ENCODE measurements around the gene SNRPB2.
A peak's percentile ranks its signal among the peaks of the same experiment; 100 is the strongest.

Gene SNRPB2

DNA sequence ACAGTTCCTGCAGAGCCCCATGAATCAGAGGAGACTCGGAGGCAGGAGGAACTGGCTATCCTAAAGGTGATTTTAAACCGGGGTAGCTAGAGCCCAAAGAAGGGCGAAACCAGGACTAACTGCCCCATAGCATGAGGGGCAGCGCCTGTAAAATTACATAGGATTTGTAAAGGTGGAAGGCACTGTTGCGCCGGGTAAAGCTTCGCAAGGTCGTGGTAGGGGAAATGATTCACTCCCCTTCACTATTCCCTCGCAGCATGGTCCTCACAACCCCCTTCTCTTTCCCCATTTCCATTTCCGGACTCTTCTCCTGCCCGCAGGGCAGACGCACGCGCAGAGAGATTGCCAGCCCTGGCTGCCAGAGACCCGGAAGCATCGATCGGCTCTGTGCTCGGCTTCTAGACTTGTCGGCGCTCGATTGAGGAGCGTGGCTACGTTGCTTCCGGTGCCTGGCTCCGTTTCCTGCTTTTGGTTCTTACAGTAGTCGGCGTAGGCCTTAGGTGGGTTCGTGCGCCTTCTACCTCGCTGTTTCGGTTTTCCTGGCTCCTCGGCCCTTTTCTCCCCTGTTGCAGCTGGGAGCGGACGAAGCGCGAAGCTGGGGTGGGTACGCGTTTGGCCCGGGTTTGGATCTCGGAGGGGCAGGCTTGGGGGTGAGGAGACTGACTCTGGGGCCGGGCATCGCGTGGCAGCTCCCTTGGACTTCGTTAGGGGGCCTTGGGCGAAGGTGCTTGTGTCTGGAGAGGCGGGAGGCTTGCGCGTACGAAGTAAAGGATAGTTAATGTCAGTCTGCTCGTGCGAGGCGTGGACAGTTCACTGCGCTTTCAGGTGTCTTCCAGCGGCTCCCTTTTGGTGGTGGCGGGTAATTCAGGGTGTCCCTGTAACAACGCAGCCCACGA is at the start of gene SNRPB2:
Gene SNRPB2 (plus strand): TSS at position 462 of the 896 bp plus-strand sequence. CDS start 1,677 bp downstream, outside the sequence.
- DNase-seq: peak; percentile 93

DNA sequence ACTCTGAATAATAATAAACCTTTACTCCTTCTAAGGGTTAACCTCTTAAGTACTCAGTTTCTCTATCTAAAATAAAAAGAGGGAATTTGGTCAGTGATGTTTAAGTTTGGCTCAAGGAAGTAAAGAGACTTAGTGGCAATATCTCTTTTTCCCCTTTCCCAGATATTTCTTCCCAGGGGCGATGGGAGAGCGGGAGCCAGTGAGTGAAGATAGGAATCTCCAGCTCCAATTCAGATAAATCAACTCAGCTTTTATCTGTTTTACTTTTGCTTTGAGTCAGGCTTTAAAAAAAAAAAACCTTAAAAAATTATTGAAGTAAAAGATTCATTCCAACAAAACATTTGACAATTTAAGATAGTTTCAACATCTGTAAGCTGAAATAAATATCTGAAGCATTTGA is 45.4 kb upstream of the SNRPB2 start:
- DNase-seq: no peak

DNA sequence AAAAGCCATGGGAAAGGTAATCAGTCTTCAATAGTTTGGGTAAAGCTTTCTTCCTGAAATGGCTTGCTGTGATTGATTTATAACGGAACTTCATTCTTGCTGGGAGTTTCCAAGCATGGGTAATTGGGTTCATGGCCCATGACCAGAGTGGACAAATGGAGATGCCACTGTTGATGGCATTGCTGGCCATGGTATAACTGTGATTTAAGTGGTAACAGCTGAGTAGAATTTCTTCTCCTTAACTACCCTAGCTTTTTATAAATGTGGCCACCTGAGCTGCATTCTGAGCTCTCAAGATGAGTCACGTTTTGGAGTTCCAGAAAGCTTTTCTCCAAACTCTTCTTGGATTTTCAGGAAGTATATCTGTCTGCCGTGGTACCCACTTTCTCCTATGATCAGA is 39.9 kb upstream of the SNRPB2 start:
- DNase-seq: no peak

DNA sequence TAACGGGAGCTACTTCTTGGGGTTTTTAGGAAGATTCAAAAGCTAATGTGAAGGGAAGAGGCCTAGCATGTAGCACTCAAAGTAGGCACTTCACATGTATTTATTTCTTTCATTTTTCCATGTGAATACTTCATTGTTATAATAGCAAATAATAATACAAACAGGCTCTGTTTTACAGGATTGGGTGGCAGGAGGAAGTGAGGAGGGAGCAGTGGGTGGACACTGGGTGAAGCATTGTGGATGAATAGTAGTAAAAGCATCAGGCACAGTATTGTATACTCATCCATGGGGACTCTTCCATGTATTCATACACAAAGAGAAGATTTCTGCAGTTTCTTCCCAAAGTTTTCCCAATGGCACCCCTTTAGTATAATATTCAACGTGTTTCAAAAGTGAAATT is 38.4 kb upstream of the SNRPB2 start:
- DNase-seq: no peak

DNA sequence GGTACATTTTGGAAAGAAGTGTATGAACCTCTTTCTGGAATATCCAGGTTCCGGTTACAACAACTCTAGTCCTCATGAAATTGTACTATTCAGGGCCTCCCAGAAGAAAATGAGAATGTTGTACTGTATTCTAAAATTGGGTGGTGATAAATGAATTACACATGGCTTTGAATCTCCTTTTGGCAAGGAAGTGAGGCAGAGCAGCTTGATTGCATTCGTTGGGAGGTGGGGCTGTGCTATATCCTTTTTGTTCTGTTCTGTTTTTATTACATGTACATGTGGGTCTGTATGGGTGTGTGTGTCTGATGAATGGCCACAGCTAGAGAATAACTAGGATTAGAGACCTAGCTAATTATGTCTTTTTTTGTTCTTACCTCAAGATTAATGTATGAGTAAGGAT is 37.8 kb upstream of the SNRPB2 start:
- DNase-seq: no peak

DNA sequence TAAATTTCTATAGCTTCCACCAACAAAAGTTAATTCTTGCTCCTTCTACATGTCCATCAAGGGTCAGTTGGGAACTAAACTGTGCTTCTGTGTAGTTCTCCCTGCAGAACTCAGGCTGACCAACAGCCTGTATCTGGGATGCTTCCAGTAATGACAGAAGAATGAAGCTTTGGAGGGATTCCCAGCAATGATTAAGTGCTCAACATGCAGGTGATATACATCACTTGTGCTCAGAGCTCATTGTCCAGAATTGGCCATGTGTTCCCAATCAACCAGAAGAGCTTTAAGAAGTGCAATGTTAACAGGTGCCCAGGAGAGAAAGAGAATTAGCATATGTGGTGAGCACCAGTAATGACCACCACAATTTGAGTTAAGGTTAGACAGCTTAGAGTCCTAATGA is 37.4 kb upstream of the SNRPB2 start:
- DNase-seq: no peak

DNA sequence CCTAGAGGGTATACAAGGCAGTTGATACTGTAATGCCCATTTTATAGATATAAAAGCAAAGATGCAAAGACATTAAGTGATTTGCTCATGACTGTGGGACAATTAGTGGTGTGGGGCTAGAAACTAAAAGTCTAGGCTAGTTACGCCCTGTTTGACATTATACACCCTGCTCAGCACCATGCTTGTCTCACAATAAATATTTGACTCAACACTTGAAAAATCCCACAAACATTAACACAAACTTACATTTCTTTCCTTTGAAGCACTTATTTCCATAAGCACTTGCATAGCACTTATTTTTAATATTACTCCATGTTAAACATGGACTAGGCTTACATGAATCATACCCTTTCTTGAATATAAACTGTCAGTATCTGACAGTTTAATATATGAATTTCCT is 36.5 kb upstream of the SNRPB2 start:
- no peak for DNase-seq

DNA sequence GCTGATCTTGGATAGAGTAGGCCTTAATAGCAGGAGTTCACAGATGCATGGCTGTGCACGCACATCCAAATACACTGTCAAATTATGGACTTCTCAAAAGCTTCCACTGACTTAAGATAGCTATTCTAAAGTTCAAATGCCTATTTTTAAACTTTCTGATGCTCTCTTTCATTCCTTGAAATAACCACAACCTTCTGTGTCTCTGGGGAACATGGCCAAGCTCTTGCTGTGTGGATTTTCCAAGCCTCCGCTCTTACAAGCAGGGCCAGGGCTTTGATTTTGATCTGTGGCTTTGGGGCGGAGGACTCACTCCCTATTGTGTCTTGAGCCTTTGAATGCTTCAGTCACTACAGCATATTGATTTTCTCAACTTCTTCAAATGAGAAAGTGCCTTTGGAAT is 35.7 kb upstream of the SNRPB2 start:
- no peak for DNase-seq

DNA sequence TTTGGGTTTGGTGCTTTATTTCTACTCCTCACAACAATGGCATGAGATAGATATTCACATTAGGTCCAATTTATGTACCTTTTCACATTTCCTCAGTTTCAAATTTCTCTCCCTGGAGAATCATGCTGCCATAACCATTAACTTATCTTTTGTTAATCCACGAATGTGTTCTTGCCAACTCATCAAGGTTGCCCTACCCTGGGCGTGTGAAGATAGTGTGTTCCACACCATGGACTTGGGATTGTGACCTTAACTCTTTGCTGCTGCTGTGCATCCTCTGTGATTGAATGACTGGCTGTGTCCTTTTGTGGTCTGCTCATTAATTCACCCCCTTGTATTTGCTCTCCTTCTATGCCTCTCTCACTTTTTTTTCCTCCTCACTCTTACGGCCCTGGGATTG is 34.2 kb upstream of the SNRPB2 start:
- no peak for DNase-seq

DNA sequence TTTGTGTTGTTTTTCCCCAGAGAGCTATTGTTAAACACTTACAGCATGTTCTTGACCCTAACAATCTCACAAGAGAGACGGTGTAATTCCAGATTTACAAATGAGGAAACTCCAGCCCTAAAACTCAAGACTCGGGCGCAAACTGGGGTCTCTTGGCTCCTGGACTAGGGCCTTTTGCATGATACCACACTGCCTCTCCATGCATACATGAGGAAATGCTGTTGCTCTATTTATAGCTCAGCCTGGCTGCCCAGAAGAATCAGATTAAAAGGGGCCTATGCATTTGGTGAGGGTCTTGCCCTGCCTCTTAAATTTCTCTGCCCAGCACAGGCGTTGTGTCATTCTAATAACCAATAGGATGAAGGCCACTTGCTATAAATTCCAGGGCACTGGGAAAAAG is 30.5 kb upstream of the SNRPB2 start:
- no peak for DNase-seq

DNA sequence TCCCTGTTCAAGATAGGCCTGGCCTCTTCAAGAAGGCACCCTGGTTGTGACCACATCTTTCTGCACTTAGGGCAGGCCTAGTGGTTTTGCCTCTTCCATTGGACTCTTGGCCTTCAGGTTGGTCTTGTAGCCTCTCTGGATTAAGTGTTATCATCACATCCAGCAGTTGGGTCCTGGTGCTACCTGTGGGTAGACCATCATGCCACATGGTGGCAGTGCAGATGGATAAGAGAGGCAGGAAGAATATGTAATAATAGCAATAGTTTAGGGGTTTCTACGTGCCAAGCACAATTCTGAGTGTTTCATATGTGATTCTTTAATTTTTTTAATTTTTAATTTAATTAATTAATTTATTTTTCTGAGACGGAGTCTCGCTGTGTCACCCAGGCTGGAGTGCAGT is 28.5 kb upstream of the SNRPB2 start:
- no peak for DNase-seq

DNA sequence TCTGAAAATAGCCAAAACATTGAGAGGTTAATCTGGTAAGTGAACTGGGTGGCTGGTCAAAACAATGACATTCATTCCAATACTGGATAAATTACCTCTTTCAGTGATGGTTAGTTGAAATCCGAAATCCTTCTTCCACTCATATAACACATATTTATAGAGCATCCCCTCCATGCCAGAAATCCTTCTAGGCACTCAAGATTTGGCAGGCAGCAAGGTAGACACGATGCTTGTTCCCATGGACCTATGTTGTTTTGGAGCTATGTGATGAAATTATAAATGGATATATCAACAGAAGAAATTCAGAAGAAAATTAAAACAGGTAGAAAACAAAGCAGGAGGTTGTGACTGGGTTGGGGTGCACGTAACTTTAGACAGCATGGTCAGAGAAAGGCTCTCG is 26.3 kb upstream of the SNRPB2 start:
- no peak for DNase-seq

DNA sequence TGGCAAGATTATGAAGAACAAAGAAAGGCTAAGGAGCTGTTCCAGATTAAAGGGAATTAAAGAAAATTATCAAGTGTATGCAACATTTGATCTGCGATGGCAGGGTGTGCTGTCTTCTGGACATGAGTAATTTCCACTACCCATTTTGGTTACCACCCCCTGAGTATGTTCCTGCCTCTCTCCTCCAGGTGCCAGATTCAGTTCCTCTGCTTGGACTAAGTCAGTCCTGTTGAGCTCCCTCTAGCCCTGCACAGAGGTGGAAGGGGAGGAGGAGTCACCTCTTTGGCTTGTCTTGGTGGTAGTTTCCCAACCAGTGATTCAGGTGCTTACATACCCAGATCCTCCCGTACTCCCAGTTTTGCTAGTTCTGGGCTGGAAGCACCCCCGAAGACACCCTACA is 22.2 kb upstream of the SNRPB2 start:
- DNase-seq: no peak

DNA sequence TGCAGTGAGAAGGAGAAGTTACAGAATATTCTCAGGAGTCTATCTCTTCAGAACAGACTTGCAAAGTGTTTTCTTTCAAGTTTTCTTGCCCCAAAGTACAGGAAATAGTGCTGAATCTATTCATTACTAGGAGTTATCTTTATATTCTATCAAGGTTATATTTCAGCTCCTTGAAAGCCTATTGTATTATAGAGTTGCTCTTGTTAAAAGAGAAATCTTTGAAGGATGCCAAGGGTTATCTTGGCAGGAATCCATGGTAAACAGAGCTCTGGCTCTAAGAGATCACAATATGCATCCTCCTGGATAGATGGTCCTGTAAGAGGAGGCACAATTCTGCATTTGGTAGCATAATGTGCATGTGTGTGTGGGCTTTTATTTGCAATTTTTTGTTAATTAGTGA is 21.2 kb upstream of the SNRPB2 start:
- no peak for DNase-seq

DNA sequence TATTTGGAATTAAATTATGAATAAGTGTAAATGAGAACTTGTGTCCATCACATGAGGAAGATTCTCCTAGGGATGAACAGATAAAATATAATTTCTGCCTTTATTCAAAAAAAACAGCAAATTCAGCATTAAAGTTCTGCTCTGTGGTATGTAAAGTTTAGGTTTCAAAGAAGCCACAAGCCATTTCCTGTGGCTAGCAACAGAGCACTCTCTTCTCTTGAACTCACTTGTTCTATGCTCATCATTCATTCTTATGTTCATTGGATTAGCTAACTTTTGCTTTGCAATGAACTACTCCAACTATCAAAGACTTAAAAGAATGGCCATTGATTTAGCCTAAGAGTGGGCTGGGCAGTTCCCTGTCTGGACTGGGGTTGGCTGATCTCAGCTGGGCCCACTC is 20.8 kb upstream of the SNRPB2 start:
- DNase-seq: no peak

DNA sequence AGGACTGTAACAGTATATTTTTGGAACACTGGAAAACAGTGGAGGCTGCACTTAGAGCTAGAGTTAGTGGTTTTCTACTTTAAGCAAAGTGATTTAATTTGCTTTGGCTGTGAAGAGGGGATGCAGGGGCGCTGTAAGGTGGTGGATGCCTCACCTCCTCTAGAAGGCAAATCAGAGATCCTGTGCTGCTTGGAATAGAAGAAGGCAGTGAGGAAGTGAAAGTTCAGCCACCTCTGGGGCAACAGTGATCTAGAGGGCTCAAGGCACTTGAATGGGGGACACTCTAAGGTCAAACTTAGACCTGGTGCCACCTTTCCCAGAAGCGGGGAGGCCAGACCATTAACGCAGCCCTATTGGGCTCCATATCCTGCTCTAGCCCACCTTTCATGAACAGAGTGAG is 19.0 kb upstream of the SNRPB2 start:
- no peak for DNase-seq

DNA sequence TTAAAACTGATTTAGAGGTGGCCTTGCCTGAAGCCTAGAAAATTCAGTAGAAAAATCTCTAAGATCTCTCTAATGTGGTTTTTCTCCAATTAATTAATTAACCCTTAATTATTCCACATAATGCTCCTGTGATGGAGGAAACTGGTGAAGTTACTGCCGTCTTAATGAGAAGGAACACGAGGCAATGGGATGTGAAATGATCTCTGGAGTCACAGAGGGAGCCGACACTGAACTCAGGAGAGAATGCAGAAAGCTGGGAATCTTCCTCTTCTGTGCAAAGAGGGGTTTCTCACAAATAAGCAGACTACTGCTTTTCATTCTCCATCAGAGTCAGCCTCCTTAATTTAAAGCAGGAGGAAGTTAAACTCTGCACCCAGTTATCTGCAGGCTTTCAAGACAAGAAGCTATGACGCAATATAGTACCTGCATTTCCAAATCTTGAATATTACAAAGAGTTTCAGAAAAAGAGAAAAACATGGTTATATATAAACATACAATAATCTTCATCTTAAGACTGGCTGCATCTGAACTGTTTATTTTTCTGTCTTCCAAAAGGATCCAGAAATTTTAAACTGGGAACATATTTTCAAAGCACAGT is 18.1 kb upstream of the SNRPB2 start:
- no peak for DNase-seq

DNA sequence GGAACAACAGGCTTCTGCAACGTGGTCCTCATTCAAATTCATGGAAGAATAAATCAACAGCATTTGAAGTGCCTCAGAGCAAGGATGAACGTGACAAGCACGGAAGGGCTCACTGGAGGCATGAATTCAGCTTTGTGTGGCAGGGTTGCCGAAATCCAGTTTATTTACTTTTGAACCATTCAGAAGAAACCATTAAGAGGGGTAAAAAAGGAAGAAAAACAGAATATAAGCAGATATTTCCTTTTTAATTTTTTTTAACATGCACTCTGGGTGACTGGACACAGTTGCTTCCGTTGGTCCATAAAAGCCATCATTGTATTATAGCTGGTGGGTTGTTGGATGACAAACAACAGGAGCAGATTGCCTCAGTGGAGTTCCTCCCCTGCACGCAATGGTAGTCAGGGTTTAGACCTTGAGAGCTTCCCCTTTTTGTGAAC is 17.3 kb upstream of the SNRPB2 start:
- no peak for DNase-seq

DNA sequence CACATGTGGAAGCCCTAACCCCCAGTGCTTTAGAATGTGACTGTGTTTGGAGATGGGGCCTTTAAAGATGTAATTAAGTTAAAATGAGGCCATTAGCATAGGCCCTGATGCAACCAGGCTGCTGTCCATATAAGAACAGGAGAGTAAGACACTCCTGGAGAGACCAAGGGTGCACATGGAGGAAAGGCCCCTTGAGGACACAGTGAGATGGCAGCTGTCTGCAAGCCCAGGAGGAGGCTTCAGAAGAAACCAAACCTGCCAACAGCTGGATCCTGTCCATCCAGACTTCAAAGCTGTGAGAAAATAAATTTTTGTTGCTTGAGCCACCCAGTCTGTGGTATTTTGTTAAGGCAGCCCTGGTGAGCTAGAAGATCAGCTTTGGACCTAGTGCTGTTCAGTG is 16.8 kb upstream of the SNRPB2 start:
- DNase-seq: no peak

DNA sequence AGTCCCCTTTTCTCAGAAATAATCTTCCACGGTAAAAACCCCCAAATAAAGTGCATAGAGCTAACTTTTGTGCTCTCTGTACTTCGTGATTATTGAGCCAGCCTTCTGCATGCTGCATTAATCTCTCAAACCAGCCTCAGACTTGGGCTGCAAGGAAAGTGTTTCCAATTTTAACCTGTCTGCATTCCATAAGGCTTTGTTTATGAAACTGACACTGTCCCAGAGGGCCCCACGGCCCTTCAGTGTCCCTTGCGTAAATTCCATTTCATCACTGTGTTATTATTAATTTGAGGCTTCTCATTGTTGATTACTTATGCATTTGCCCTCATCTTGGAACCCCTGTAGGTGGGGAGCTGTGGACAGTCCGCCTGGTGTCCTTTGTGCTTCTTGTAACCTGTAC is 15.6 kb upstream of the SNRPB2 start:
- no peak for DNase-seq

DNA sequence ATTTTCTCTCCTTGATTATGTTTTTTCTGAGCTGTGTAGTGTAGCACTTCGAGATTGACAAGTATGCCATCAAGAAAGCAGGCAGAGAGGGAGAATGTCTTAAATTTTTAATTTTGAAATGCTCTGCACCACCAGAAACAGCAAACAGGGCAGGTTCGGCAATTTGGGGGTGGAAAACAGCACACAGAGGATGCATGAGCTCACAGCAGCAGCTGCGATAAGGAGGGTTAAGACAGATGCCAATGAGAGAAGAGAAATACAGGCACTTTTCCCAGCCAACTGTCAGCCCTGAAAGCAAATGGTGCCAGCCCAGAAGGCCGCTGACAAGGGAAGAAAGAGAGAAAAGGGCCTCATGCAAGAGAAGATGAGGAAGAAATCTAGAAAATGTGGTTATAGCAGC is 15.1 kb upstream of the SNRPB2 start:
- DNase-seq: no peak

DNA sequence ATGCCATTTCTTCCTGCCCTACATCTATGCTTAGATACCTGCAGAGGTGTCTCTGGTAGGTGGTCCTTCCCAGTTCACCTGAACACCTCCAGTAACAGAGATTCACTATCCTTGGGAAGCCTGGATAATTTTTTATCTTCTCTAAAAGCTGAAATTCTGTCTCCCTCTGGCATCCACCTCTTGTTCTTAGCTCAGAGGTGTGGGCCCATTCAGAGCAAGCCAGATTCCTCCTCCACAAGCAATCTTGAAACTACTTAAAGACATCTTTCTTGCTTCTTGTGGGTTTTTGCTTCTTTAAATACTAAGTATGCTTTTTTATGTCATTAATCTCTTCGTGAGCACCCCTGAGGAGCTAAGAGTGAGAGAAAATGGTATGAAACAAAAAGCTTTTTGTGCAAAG is 10.4 kb upstream of the SNRPB2 start:
- DNase-seq: no peak

DNA sequence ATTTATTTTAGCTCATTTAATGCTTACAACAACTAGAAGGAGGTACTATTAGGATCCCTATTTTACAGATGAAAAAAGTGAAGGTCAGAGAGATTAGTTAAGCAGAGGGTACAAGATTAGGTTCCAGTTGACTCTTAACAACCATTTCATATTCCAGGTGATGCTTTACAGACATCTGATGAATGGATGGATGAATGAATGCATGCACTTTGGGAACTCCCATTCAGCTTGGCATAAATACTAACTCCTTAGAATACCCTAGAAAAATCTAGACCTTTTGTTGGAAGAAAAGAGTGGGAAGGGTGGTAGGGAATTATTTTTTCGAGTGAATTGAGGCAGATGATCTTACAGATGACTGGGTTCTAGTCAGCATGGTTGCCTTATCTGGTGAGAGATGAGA is 746 bp upstream of the SNRPB2 start:
- no peak for DNase-seq

DNA sequence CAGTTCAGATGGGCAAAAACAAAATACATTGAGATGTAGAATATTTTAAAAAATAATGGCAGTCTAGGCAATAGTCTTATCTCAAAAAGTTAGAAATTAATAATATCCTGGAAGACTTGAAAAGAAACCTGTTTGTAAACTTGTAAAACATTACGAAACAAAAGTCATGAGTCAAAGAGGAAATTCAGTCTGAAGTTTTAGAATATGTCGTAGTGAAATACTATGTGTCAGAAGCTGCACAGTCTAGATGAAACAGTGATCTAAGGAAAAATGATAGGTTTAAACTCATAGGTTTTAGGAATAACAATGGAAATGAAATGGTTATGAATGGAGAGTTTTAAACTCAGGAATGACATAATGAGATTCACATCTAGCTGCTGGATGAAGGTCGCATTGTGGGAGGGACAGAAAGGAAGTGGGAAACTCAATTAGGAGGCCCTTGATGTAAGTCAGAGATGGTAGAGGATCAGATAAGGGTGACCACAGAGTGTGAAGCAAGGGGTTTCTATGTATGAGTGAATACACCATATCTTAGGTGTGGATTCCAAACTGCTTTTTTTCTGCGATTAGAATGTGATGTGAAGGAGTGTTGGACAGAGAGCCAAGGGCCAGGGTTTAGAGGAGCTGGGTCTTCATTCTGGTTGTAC is 2.8 kb downstream of the SNRPB2 start:
- no peak for DNase-seq
